HCT116 (cell line): ENCODE results near the gene DGKB. TPM values are rescaled to one million over a fixed set of nuclear protein-coding genes. Genes with fewer than 3 reads are reported as not detected.

Experiments used
- ATAC-seq: fragments of 200-7000 bp; cut with Tn5 transposase; 2 replicates; pipeline ENCODE4 v1.9.1; 2020; ENCODE audit warnings: mild to moderate bottlenecking, moderate library complexity
- BruUV-seq: library from RNA; stranded (reverse); fragments of 400-500 nt; replicated peaks from 2 replicates; lab custom pipeline; 2021; lab: Mats Ljungman, UMichigan
- CTCF ChIA-PET: fragments of 300-600 bp; sonication (Branson Sonifier 250); formaldehyde crosslinking; loops from one replicate; lab custom pipeline; 2021; ENCODE audit warnings: antibody characterized with exemption; lab: Charles Lee
- POLR2A ChIA-PET: fragments of 300-600, 350-600 bp; sonication (Branson Sonifier 250); formaldehyde crosslinking; loops from one replicate; lab custom pipeline; 2021; ENCODE audit warnings: antibody characterized with exemption; lab: Charles Lee
- RAD21 ChIA-PET, 2 experiments: fragments of 300-600 bp; sonication (Branson Sonifier 250); formaldehyde crosslinking; loops; one replicate each; lab custom pipeline; 2023; ENCODE audit warnings: low total read pairs in 2 of 2; ENCODE audit not compliant: uncharacterized antibody in 2 of 2, unreplicated experiment in 2 of 2, low non-redundant PET in 1 of 2; lab: Charles Lee
- DNase-seq: peaks from one replicate; pipeline ENCODE4 v3.0.0-alpha.2; 2010; ENCODE audit warnings: low read depth, low spot score
- H2AFZ ChIP-seq: fragments of 200-600 bp; shearing (Covaris generic), sonication (generic); 2 replicates; pipeline ENCODE4 v1.6.1; 2017; ENCODE audit warnings: low read depth, mixed run types, mixed read lengths, antibody characterized with exemption, low read length; ENCODE audit not compliant: poor library complexity, severe bottlenecking
- H3K27ac ChIP-seq: 2 replicates; pipeline ENCODE4 v1.5.1; 2012; ENCODE audit warnings: low read depth, low read length
- H3K27me3 ChIP-seq: fragments of 200-600 bp; sonication (generic); 2 replicates; pipeline ENCODE4 v1.6.1; 2016; ENCODE audit warnings: mixed run types, low read length, mixed read lengths; ENCODE audit not compliant: insufficient read depth
- H3K36me3 ChIP-seq, 2 experiments: fragments of 200-500 bp in 1 of 2; fragments of 200-600 bp in 1 of 2; sonication (Bioruptor generic) in 1 of 2; sonication (generic) in 1 of 2; 2 replicates each; pipeline versions ENCODE4 v1.5.1 to v1.6.1; 2014 to 2016; ENCODE audit warnings: low read length in 2 of 2, inconsistent platforms in 1 of 2, mixed read lengths in 1 of 2, mixed run types in 1 of 2; ENCODE audit not compliant: insufficient read depth in 2 of 2, control insufficient read depth in 1 of 2
- H3K4me1 ChIP-seq, 2 experiments: fragments of 200-600 bp in 1 of 2; sonication (generic) in 1 of 2; 2 replicates each; pipeline versions ENCODE4 v1.5.1 to v1.6.1; 2012 to 2017; ENCODE audit warnings: low read length in 2 of 2, inconsistent platforms in 1 of 2, mild to moderate bottlenecking in 1 of 2, mixed read lengths in 1 of 2, mixed run types in 1 of 2, moderate library complexity in 1 of 2; ENCODE audit not compliant: insufficient read depth in 2 of 2, control insufficient read depth in 1 of 2
- H3K4me2 ChIP-seq: fragments of 200-600 bp; sonication (generic); 2 replicates; pipeline ENCODE4 v1.6.1; 2017; ENCODE audit warnings: mixed run types, low read length, mixed read lengths
- H3K4me3 ChIP-seq, 2 experiments: fragments of 200-600 bp in 1 of 2; sonication (generic) in 1 of 2; replicated peaks in 1 of 2; 2 replicates each; pipeline ENCODE4 v1.5.1; 2011 to 2016; ENCODE audit warnings: low read length in 2 of 2, control low read depth in 1 of 2, low read depth in 1 of 2, mild to moderate bottlenecking in 1 of 2, mixed read lengths in 1 of 2, mixed run types in 1 of 2
- H3K79me2 ChIP-seq: fragments of 200-600 bp; sonication (generic); 2 replicates; pipeline ENCODE4 v1.6.1; 2017; ENCODE audit warnings: mild to moderate bottlenecking, mixed run types, low read length, moderate library complexity, mixed read lengths; ENCODE audit not compliant: insufficient read depth
- H3K9ac ChIP-seq: fragments of 200-600 bp; sonication (generic); 2 replicates; pipeline ENCODE4 v1.6.1; 2016; ENCODE audit warnings: low read length, mixed read lengths
- H3K9me2 ChIP-seq: fragments of 200-600 bp; sonication (generic), shearing (Covaris generic); 2 replicates; pipeline ENCODE4 v1.6.1; 2017; ENCODE audit warnings: mixed run types, mild to moderate bottlenecking, moderate library complexity; ENCODE audit not compliant: insufficient read depth
- H3K9me3 ChIP-seq, 2 experiments: fragments of 200-500 bp in 1 of 2; fragments of 200-600 bp in 1 of 2; sonication (Bioruptor generic) in 1 of 2; sonication (generic) in 1 of 2; 2 replicates each; pipeline ENCODE4 v1.6.1; 2014 to 2017; ENCODE audit warnings: low read length in 2 of 2, mixed read lengths in 2 of 2, inconsistent platforms in 1 of 2, low read depth in 1 of 2, mild to moderate bottlenecking in 1 of 2, mixed run types in 1 of 2, moderate library complexity in 1 of 2; ENCODE audit not compliant: control insufficient read depth in 1 of 2, insufficient read depth in 1 of 2
- H4K20me1 ChIP-seq: fragments of 200-600 bp; sonication (generic), shearing (Covaris generic); 2 replicates; pipeline ENCODE4 v1.6.1; 2017; ENCODE audit warnings: mixed run types, mild to moderate bottlenecking, moderate library complexity; ENCODE audit not compliant: insufficient read depth
- CBX3 ChIP-seq: IDR thresholded peaks from 2 replicates; pipeline ENCODE4 v1.6.1; 2012; ENCODE audit warnings: low read depth
- EGR1 ChIP-seq: IDR thresholded peaks from 2 replicates; pipeline ENCODE4 v1.6.1; 2012; ENCODE audit warnings: low read depth
- EZH2 ChIP-seq: fragments of 200-600 bp; sonication (generic); IDR thresholded peaks from 2 replicates; pipeline ENCODE4 v1.6.1; 2017; ENCODE audit warnings: antibody characterized with exemption, mixed run types
- FOSL1 ChIP-seq: IDR thresholded peaks from 2 replicates; pipeline ENCODE4 v1.6.1; 2012; ENCODE audit warnings: low read depth
- JUND ChIP-seq: IDR thresholded peaks from 2 replicates; pipeline ENCODE4 v1.6.1; 2012
- POLR2A ChIP-seq: IDR thresholded peaks from 2 replicates; pipeline ENCODE4 v1.7.0; 2011; ENCODE audit warnings: borderline replicate concordance; ENCODE audit not compliant: insufficient read depth, insufficient read length; ENCODE audit errors: extremely low read depth
- POLR2AphosphoS5 ChIP-seq: IDR thresholded peaks from 2 replicates; pipeline ENCODE4 v1.6.1; 2011; ENCODE audit warnings: mild to moderate bottlenecking, low read depth, low read length, moderate library complexity
- RAD21 ChIP-seq: IDR thresholded peaks from 2 replicates; pipeline ENCODE4 v1.6.1; 2012; ENCODE audit warnings: low read depth, mild to moderate bottlenecking
- REST ChIP-seq: IDR thresholded peaks from 2 replicates; pipeline ENCODE4 v1.6.1; 2012; ENCODE audit warnings: low read depth
- SIN3A ChIP-seq: IDR thresholded peaks from 2 replicates; pipeline ENCODE4 v1.6.1; 2012; ENCODE audit warnings: low read depth
- SP1 ChIP-seq: IDR thresholded peaks from 2 replicates; pipeline ENCODE4 v1.6.1; 2012; ENCODE audit warnings: low read depth
- SRF ChIP-seq: IDR thresholded peaks from 2 replicates; pipeline ENCODE4 v1.6.1; 2012; ENCODE audit warnings: low read depth
- YY1 ChIP-seq: IDR thresholded peaks from 2 replicates; pipeline ENCODE4 v1.6.1; 2011; ENCODE audit warnings: low read length, low read depth, moderate library complexity, mild to moderate bottlenecking; ENCODE audit not compliant: insufficient replicate concordance; ENCODE audit errors: extremely low read depth
- ZFX ChIP-seq: fragments of 450-650 bp; IDR thresholded peaks from 2 replicates; pipeline ENCODE4 v1.6.1; 2017
- intact Hi-C: fragments of 100-400 bp; cut with micrococcal nuclease; formaldehyde crosslinking; loops from 2 replicates; pipeline ENCODE4 v1.10.0; 2022
- total RNA-seq: library from RNA; stranded (reverse); gene quantifications from one replicate; pipeline ENCODE4 v1.2.1, GENCODE V29; 2021; ENCODE audit not compliant: unreplicated experiment
- TF ChIP-seq, protein P1 (sequence below): IDR thresholded peaks from 2 replicates; pipeline ENCODE4 v1.6.1; 2012

Gene DGKB
- total RNA-seq, 1 experiment from 2014 or later, result 0.05 TPM

GRCh38 chr7:14793151-14793550 lies 109.4 kb downstream of the DGKB start:
- H3K9ac ChIP-seq, result no peak overlapping the region
- H2AFZ ChIP-seq, result no peak overlapping the region
- intact Hi-C loops, result no loop called here
- no peak overlapping the region for H3K4me2 ChIP-seq
- no peak overlapping the region for H3K27ac ChIP-seq
- no peak for DNase-seq
- no peaks in the 10 kb centered on the region for H3K4me1 ChIP-seq
- BruUV-seq, result no TSS peak
- H3K36me3 ChIP-seq, result no peaks in the 10 kb centered on the region
- H3K9me3 ChIP-seq, result no peaks in the 10 kb centered on the region
- ChIA-PET RAD21 (no interaction called here), POLR2A (no interaction called here), CTCF (no interaction called here)
- H3K9me2 ChIP-seq, result no peaks in the 10 kb centered on the region
- H3K27me3 ChIP-seq, result no peaks in the 10 kb centered on the region
- no peaks in the 10 kb centered on the region for H3K79me2 ChIP-seq
- H4K20me1 ChIP-seq, result no peaks in the 10 kb centered on the region
- ATAC-seq, result no peak
- TF ChIP-seq SP1 (no peak), EGR1 (no peak), SIN3A (no peak), YY1 (no peak), CBX3 (no peak), POLR2AphosphoS5 (no peak), JUND (no peak), FOSL1 (no peak), EZH2 (no peak), RAD21 (no peak), ZFX (no peak), POLR2A (no peak), SRF (no peak)
- TF ChIP-seq, protein P1, sequence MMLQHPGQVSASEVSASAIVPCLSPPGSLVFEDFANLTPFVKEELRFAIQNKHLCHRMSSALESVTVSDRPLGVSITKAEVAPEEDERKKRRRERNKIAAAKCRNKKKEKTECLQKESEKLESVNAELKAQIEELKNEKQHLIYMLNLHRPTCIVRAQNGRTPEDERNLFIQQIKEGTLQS, result no peak
- H3K4me3 ChIP-seq, result no peak overlapping the region

- intact Hi-C loops, result no loop called here
- ATAC-seq, result no peak
- RAD21 ChIA-PET, result no interaction called here
- Histone ChIP-seq H3K4me3 (no peak overlapping the region), H3K4me2 (no peak overlapping the region), H3K9me2 (no peaks in the 10 kb centered on the region), H3K9me3 (no peaks in the 10 kb centered on the region), H2AFZ (no peak overlapping the region), H3K36me3 (no peaks in the 10 kb centered on the region), H3K79me2 (no peaks in the 10 kb centered on the region), H3K27ac (no peak overlapping the region), H4K20me1 (no peaks in the 10 kb centered on the region), H3K4me1 (no peaks in the 10 kb centered on the region), H3K27me3 (no peaks in the 10 kb centered on the region), H3K9ac (no peak overlapping the region)
- CTCF ChIA-PET, result no interaction called here
- POLR2A ChIA-PET, result no interaction called here
- TF ChIP-seq SRF (no peak), YY1 (no peak), RAD21 (no peak), REST (no peak), JUND (no peak), EZH2 (no peak), SP1 (no peak)
- DNase-seq, result no peak
- no TSS peak for BruUV-seq
These were observed 115.0 kb downstream of the DGKB start for GRCh38 chr7:14787551-14787950.
